GM12891 (cell line): ENCODE measurements around the gene MSI2.

Source experiments
- DNase-seq: peaks from one replicate; pipeline ENCODE4 v3.0.0; 2011; ENCODE audit warnings: low spot score; ENCODE audit not compliant: insufficient read length
- FAIRE-seq: peaks from 2 replicates; lab custom pipeline; 2011; peaks lifted over from hg19 to GRCh38; lab: Jason Lieb, UNC
- PAX5 ChIP-seq: IDR thresholded peaks from 2 replicates; pipeline ENCODE4 v1.6.1; 2011; ENCODE audit warnings: low read length, moderate library complexity, mild to moderate bottlenecking; ENCODE audit not compliant: insufficient read depth, severe bottlenecking
- POLR2A ChIP-seq: IDR thresholded peaks from 2 replicates; pipeline ENCODE4 v1.6.1; 2011; ENCODE audit warnings: low read depth, low read length, control low read depth
- POLR2AphosphoS5 ChIP-seq: IDR thresholded peaks from 2 replicates; pipeline ENCODE4 v1.6.1; 2011; ENCODE audit warnings: low read depth, low read length, control low read depth
- POU2F2 ChIP-seq: IDR thresholded peaks from 2 replicates; pipeline ENCODE4 v1.6.1; 2011; ENCODE audit warnings: low read depth, mild to moderate bottlenecking, control low read depth, low read length, moderate library complexity
- SPI1 ChIP-seq: IDR thresholded peaks from 2 replicates; pipeline ENCODE4 v1.6.1; 2011; ENCODE audit warnings: low read depth, low read length, control low read depth
- TAF1 ChIP-seq: IDR thresholded peaks from 2 replicates; pipeline ENCODE4 v1.6.1; 2011; ENCODE audit warnings: low read depth, low read length, control low read depth

Gene MSI2

DNA sequence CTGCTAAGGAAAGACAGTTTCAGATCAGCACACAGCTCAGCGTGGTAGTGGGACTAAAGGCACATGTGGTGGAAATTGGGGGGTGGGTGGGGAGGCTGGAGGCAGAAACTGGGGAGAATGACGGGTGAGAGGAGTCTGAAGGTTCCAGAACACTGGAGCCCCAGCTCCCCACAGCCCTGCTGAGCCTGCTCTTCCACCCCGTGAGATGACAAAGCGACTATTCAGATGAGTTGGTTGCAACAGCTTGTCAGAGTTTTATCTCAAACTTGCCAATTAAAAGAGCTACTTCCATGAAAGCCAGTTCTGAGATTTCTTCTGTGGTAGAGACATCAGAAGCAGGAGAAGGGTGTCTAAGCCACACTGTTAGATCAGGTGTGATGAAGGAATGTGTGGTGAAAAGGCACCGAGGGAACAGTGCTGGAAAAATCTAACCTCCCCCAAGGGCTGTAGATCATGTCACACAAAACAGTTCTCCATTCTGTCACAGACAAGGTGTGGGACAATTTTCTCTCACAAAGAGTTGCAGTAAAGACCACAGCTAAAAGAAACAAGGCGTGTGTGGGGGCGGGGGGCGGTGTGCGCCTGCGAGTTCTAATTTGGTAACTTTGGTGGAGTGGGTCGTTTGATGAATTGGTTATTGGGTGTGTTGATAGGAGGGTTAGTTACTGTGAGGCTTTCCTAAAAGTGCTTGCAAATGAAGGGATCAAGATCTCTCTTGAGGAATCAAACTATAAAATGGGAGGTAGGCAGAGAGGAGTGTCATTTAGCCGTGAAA is 449.8 kb downstream of the MSI2 start:
- TF ChIP-seq PAX5 (no peak), SPI1 (no peak), POLR2AphosphoS5 (no peak), POLR2A (no peak), TAF1 (no peak), POU2F2 (no peak)
- DNase-seq: no peak
- FAIRE-seq: no peak

DNA sequence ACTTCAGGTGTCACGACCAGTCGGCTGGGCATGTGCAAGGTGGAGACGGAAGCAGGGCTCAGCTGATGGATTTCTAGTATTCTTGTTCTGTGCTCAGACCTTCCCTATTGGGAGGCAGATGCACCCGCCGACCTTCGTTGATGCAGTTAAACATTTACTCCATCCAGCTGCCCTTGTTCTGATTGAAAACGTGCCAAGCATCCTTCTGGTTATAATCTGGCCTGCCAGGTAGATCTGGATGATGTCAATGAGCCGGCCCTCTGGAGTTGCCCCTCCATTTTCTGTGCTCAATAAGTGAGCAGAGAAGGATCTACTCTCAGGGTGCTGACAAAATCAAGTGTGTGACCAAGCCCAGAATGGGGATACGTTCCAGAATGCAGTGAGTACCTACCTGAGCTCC is 450.4 kb downstream of the MSI2 start:
- TF ChIP-seq PAX5 (no peak), POLR2A (no peak), POLR2AphosphoS5 (no peak), SPI1 (no peak), TAF1 (no peak), POU2F2 (no peak)
- no peak for DNase-seq
- FAIRE-seq: no peak

DNA sequence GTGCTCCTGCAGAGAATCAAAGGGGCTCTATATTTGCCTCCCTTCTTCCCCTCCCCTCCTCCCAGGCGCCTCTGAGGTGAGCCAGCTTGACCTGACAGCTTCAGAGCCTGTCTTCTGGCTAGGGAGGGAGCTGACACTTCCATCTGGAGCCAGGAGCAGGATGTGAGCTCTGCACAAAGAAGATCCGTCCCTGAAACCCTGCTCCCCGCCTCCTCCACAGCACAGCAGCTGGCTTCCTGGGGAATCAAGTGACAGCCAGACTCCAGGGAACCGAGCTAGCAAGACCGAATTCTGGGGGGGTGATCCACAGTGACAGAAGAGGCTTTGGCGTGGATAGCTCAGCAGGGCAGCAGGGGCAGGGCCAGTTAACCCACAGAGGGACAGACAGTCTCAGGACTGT is 451.6 kb downstream of the MSI2 start:
- DNase-seq (no peak), FAIRE-seq (no peak)
- TF ChIP-seq SPI1: no peak
- TF ChIP-seq POU2F2: no peak
- TF ChIP-seq POLR2AphosphoS5: no peak
- TF ChIP-seq PAX5: no peak
- no peak for TF ChIP-seq POLR2A
- no peak for TF ChIP-seq TAF1

DNA sequence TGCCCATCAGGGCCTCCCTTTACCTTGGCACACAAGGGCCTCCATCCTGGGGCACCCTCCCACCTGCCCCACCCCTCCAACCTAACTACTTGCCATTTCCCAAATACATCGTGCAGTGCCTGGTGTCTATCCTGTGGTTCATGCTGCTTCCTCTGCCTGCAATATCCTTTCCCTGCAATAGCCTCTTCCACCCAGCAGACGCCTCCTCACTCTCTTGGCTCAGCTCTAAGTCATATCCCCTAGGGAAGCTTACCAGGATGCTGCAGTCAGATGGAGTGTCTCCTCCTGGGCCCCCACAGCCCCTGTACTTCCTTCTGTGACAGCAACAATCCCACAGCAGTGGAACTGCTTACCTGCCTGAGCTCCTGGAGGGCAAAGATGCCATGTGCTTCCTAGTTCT is 452.1 kb downstream of the MSI2 start:
- TF ChIP-seq TAF1 (no peak), POU2F2 (no peak), PAX5 (no peak), POLR2AphosphoS5 (no peak), SPI1 (no peak), POLR2A (no peak)
- FAIRE-seq (no peak), DNase-seq (no peak)

DNA sequence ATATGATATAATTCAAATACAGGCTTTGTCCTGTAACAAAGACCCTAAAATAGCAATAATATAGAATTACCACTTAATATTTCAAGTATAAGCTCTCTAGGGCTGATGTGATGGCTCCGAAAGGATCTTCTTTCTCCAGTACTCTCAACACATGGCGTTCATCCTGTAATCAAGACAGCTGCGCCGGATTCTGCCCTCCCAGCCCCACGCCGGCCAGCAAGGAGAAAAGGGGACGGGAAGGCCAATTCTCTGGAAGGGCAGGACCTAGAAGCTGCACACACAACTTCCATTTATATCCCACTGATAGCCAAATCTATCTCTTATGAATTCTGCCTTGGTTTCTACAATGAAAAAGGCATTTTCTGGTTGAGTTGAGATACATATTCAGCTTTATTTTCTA is 456.8 kb downstream of the MSI2 start:
- DNase-seq (no peak), FAIRE-seq (no peak)
- TF ChIP-seq SPI1 (no peak), PAX5 (no peak), TAF1 (no peak), POLR2AphosphoS5 (no peak), POU2F2 (no peak), POLR2A (no peak)

DNA sequence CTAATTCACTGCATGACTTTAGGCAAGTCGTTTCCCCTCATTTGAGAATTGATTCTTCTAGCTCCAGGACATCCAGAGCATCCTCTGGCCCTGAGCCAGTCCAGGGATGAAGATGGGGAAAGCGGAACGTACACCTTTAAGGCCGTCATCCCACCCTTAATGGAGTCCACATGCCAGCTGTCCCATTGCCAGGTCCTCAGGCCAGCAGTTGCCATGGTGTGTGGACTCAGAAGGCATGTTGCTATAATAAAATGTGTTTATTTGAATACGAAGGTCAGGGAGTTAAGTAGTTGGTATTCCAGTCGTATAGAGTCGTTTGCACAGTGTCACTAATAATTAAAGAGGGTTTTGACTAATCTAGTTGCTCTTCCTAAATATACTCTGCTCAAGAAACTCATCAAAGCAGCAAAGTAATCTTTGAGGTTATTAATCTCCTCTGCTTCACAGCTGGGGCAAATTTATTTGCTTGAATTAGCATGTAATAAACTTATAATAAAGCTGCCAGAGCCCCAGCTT is 458.4 kb downstream of the MSI2 start:
- TF ChIP-seq POLR2AphosphoS5 (no peak), TAF1 (no peak), POU2F2 (no peak), POLR2A (no peak)
- DNase-seq: no peak
- no peak for FAIRE-seq

DNA sequence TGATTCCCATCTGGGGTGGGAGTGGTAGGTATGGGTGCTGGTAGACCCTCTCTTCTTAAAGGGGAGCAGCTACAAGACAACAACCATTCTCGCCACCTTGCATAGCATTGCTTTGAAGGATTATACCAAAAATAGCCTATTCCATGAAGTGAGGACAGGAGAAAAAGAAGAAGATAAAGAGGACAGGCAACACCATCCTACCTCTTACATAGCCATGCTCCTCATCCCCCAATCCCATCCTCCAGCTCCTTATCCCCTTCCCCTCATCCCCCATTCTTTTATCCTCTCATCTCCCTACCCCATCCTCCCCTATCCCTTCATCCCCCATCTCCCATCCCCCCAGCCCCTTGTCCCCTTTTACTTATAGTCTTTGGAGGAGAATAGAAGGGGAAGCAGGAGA is 459.7 kb downstream of the MSI2 start:
- DNase-seq (no peak), FAIRE-seq (no peak)
- no peak for TF ChIP-seq PAX5
- no peak for TF ChIP-seq TAF1
- TF ChIP-seq POU2F2: no peak
- no peak for TF ChIP-seq POLR2A
- no peak for TF ChIP-seq POLR2AphosphoS5
- no peak for TF ChIP-seq SPI1

DNA sequence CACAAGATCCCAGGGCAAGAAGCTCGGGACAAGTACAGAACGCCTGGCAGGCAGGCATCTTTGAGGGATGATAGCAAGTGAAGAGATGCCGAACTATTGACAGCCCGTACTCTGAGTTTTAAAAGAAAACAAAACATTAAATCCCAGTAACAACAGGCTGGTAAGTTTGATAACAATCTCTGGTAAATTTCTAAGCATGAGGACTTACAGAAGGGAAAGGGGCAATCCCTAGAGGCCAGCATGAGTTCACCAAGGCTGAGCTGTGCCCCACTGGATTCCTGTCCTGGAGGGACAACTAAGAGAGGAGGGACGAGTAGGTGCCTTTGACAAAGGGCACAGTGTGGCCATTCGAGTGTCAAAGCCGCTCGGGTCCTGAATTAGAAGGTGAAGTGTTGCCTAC is 462.6 kb downstream of the MSI2 start:
- no peak for DNase-seq
- no peak for FAIRE-seq

DNA sequence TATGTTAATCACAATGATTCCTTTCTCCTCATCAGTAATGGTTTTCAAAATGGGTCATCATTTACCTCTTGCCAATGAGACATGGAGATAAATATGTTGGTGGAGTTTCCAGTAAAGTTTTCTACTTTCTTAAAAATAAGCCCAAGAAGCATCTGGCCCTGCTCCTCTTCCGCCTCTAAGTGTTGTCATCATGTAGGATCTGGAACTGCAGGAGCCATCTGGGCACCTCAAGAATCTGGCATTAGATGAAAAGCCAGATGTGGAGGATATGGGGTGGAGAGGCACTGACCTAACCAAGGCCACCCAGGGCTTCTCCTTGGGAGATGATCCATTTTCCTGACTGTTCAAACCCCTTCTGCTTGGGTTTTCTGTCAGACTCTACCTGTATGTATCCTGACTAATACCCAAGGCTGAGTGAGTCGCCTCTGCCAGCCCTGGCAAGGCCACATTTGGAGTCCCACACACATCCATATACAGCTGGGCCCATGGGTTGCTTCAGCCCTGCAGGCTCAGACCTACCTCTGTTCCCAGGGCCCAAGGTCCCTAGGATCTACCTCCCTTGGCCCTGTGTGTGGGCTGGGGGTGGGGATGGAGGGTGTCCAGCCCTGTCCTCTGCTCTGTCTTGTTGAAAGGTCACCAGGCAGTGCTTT is 464.2 kb downstream of the MSI2 start:
- no peak for FAIRE-seq
- TF ChIP-seq SPI1 (no peak), POU2F2 (no peak), POLR2AphosphoS5 (no peak)
- DNase-seq: no peak

More for the DNA sequence above, 462.6 kb downstream of the MSI2 start:
- TF ChIP-seq TAF1: no peak

DNA sequence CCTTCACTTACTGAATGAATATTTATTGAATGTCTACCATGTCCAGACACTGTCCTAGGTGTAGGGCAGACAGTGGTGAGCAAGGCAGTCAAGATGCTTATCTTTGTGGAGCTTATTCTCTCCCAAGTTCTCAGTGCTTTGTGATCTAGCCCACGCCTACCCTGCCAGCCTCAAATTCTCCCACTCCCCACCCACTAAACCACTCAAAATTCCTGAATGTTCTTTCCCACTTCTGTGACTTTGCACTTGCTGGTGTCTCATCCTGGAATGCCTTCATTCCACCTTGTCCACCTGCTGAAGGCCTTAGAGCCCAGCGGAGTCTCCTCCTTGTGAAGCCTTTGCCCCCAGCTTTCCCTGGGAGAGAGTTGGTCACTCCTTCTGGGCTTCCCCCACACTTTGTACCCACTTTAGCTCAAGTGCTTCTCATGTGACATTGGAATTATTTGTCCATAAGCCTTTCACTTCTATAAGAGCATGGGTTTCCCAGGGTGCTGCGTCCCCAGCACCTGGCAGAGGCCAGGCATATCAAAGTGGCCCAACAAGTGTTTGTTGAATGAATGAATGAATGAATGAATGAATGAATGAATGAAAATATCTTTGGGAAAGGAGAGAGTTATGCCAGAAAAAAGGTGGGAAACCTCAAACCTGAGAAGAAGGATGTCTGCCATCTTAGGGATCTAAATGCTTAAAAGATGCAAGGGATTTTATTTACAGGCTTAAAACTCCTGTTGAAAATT is 465.8 kb downstream of the MSI2 start:
- no peak for DNase-seq
- no peak for FAIRE-seq
- TF ChIP-seq POLR2A: no peak
